NCI-H1694 (cell line): ENCODE results near the gene NFYC.

Experiments
- DNase-seq: peaks from one replicate; lab custom pipeline; 2025; lab: John Stamatoyannopoulos, UW

Gene NFYC

GRCh38 chr1:40783001-40783905 is 91.7 kb downstream of the NFYC start, which contains the start of gene KCNQ4:
Gene KCNQ4, plus strand, starts transcription at chr1:40783787. Its CDS starts 307 bp downstream, at chr1:40784094.
- DNase-seq = no peak

GRCh38 chr1:40784141-40784770 is 92.8 kb downstream of the NFYC start:
- no peak for DNase-seq

GRCh38 chr1:40784771-40785151 is 93.3 kb downstream of the NFYC start:
- no peak for DNase-seq

GRCh38 chr1:40785446-40785845 is 93.9 kb downstream of the NFYC start:
- no peak for DNase-seq

- no peak for DNase-seq
Measured at GRCh38 chr1:40786171-40786994, 94.9 kb downstream of the NFYC start.

- no peak for DNase-seq
Measured at GRCh38 chr1:40786995-40787705, 95.6 kb downstream of the NFYC start.

GRCh38 chr1:40787737-40788560 is 96.4 kb downstream of the NFYC start:
- DNase-seq = no peak

GRCh38 chr1:40788561-40789341 is 97.2 kb downstream of the NFYC start:
- no peak for DNase-seq

GRCh38 chr1:40789342-40789598 is 97.8 kb downstream of the NFYC start:
- no peak for DNase-seq

GRCh38 chr1:40789661-40790430 is 98.3 kb downstream of the NFYC start:
- no peak for DNase-seq

- no peak for DNase-seq
Measured at GRCh38 chr1:40792036-40792435, 100.5 kb downstream of the NFYC start.

- no peak for DNase-seq
Measured at GRCh38 chr1:40793617-40794016, 102.1 kb downstream of the NFYC start.

- no peak for DNase-seq
Measured at GRCh38 chr1:40794048-40794447, 102.5 kb downstream of the NFYC start.

GRCh38 chr1:40794974-40795715 is 103.6 kb downstream of the NFYC start:
- no peak for DNase-seq

- DNase-seq = no peak
Measured at GRCh38 chr1:40795811-40796586, 104.5 kb downstream of the NFYC start.

GRCh38 chr1:40796939-40797667 is 105.6 kb downstream of the NFYC start:
- DNase-seq = no peak

GRCh38 chr1:40797668-40798010 is 106.1 kb downstream of the NFYC start:
- DNase-seq = no peak
